IgD-negative memory B cell (primary cell): ENCODE results near the gene SNRNP70. TPM values are rescaled to one million over a fixed set of nuclear protein-coding genes. Genes with fewer than 3 reads are reported as not detected.
"Not testable (repeated sequence)": the region's sequence is repeated elsewhere in the genome, so short reads cannot be mapped to it uniquely, and the experiment has no call there.

Source experiments
- H3K27ac Mint-ChIP-seq, 3 donors: one replicate each; pipeline ENCODE4 v1.8.0; 2020 to 2022; ENCODE audit warnings: mild to moderate bottlenecking in 3 of 3, mixed read lengths in 3 of 3, moderate library complexity in 1 of 3
- H3K27me3 Mint-ChIP-seq: one replicate; pipeline ENCODE4 v1.8.0; 2021; ENCODE audit warnings: mixed read lengths
- H3K36me3 Mint-ChIP-seq: one replicate; pipeline ENCODE4 v1.8.0; 2020; ENCODE audit warnings: mild to moderate bottlenecking, mixed read lengths
- H3K4me1 Mint-ChIP-seq, 3 donors: one replicate each; pipeline ENCODE4 v1.8.0; 2020 to 2022; ENCODE audit warnings: mixed read lengths in 3 of 3, mild to moderate bottlenecking in 1 of 3
- H3K4me3 Mint-ChIP-seq, 4 donors: one replicate each; pipeline ENCODE4 v1.8.0; 2020 to 2022; ENCODE audit warnings: mild to moderate bottlenecking in 4 of 4, mixed read lengths in 4 of 4, moderate library complexity in 3 of 4
- H3K9me3 Mint-ChIP-seq, 3 donors: one replicate each; pipeline ENCODE4 v1.8.0; 2020 to 2021; ENCODE audit warnings: mixed read lengths in 3 of 3, mild to moderate bottlenecking in 1 of 3
- polyA plus RNA-seq: library from polyadenylated mRNA; unstranded; fragments of 300-500 nt; fragmentation: Illumina TruSeq; gene quantifications from one replicate; pipeline ENCODE4 v1.2.3, GENCODE V29; 2021

The SNRNP70 gene
- polyA plus RNA-seq, 1 donor from 2014 or later: 67.0 TPM

GRCh38 chr19:49129238-49129583 lies 44.0 kb downstream of the SNRNP70 start:
- peaks cover 2% of the 10 kb centered on the region for H3K27me3 Mint-ChIP-seq
- peak overlapping the region in 1 of 4 donors; percentile 91 for H3K4me3 Mint-ChIP-seq
- H3K27ac Mint-ChIP-seq: no peak overlapping the region
- H3K9me3 Mint-ChIP-seq: peaks cover 0 to 2% (median 0%) of the 10 kb centered on the region in 3 donors
- H3K4me1 Mint-ChIP-seq: peaks cover 0 to 12% (median 4%) of the 10 kb centered on the region in 3 donors
- no peaks in the 10 kb centered on the region for H3K36me3 Mint-ChIP-seq

- Mint-ChIP-seq H3K36me3 (no peaks in the 10 kb centered on the region), H3K27me3 (peaks cover 7% of the 10 kb centered on the region), H3K27ac (no peak overlapping the region), H3K4me1 (peaks cover 0 to 12% (median 4%) of the 10 kb centered on the region in 3 donors), H3K4me3 (no peak overlapping the region), H3K9me3 (peaks cover 0 to 2% (median 0%) of the 10 kb centered on the region in 3 donors)
Observed at GRCh38 chr19:49130325-49130724, 45.1 kb downstream of the SNRNP70 start.

DNA sequence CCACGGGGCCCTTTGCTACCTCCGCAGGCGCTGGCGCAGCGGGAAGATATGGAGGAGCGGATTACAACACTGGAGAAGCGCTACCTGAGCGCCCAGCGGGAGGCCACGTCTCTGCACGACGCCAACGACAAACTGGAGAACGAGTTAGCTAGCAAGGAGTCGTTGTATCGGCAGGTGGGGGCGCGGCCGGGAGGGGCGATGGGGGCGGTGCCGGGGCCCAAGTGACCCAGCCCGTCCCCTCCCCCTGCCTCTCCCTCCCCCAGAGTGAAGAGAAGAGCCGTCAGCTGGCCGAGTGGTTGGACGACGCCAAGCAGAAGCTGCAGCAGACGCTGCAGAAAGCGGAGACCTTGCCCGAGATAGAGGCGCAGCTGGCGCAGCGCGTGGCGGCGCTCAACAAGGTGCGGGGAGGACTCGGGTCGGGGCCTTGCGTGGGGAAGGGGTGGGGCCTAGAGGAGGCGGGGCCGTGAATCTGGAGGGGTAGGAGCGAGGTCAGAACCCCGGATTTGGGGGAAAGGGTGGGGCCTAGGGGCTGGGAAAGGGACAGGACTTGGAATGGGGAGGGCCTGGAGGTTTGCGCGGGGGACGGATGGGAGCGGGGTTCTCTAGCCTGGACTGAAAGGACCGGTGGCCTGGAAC lies 47.8 kb downstream of the SNRNP70 start:
- H3K4me1 Mint-ChIP-seq: peaks cover 0 to 10% (median 3%) of the 10 kb centered on the region in 3 donors

DNA sequence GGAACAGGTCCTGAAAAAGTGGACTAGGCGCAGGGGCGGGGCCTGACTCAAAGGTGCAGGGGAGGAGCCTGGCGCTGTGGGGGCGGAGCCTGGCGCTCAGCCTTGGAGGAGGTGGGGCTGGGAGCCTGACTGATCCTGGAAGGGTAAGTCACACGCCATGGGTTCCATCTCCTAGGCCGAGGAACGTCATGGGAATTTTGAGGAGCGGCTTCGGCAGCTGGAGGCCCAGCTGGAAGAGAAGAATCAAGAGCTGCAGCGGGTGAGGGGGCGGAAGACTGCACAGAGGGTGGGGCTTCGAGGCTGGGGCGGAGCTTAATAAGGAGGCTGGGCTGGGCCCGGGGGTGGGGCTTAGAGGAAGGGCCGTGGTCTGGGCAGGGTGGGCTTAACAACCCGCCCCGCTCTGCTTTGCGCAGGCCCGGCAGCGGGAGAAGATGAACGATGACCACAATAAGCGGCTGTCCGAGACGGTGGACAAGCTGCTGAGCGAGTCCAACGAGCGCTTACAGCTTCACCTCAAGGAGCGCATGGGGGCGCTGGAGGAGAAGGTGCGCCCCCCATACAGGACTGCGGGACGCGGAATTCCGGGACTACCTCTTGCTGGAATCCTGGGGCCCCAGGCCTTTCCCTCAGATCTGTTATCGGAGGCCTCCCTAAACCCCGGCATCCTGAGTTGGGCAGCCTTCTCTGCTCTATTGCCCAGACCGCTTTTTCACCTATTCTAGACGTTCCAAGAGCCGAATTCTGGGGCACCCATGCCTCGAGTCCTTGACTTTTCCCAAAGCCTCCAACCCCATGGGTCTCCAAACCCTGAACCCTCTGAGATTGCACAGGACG lies 48.6 kb downstream of the SNRNP70 start:
- Mint-ChIP-seq H3K27me3 (peaks cover 12% of the 10 kb centered on the region), H3K4me3 (peak overlapping the region in 3 of 4 donors; percentile 8 to 78 (median 20)), H3K9me3 (peaks cover 0 to 2% (median 0%) of the 10 kb centered on the region in 3 donors), H3K4me1 (peaks cover 0 to 4% (median 1%) of the 10 kb centered on the region in 3 donors), H3K36me3 (peaks cover 1% of the 10 kb centered on the region), H3K27ac (no peak overlapping the region)

More for the DNA sequence above, 47.8 kb downstream of the SNRNP70 start:
- peaks cover 1% of the 10 kb centered on the region for H3K36me3 Mint-ChIP-seq
- H3K27ac Mint-ChIP-seq: peak overlapping the region in 1 of 3 donors; percentile 19
- peaks cover 0 to 2% (median 0%) of the 10 kb centered on the region in 3 donors for H3K9me3 Mint-ChIP-seq
- peaks cover 12% of the 10 kb centered on the region for H3K27me3 Mint-ChIP-seq
- H3K4me3 Mint-ChIP-seq: no peak overlapping the region

DNA sequence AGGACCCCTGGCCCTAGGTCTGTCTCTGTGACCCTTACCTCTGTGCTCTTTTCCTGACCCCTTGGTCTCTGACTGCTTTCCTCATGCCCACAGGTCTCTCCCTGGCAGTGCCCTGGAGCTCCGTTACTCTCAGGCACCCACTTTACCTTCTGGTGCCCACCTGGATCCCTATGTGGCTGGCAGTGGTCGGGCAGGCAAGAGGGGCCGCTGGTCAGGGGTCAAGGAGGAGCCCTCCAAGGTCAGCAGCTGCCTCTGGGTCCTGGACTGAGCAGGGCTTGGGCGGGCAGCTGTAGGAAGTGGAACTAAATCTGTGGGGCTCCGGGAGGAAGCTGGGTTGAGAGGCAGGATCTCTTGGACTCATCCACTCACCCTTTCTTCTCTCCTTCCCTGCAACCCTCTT lies 50.4 kb downstream of the SNRNP70 start:
- H3K36me3 Mint-ChIP-seq: peaks cover 1% of the 10 kb centered on the region
- H3K4me3 Mint-ChIP-seq: no peak overlapping the region
- H3K27me3 Mint-ChIP-seq: peaks cover 12% of the 10 kb centered on the region
- no peaks in the 10 kb centered on the region for H3K9me3 Mint-ChIP-seq
- H3K4me1 Mint-ChIP-seq: peaks cover 0 to 1% (median 0%) of the 10 kb centered on the region in 3 donors
- H3K27ac Mint-ChIP-seq: no peak overlapping the region

DNA sequence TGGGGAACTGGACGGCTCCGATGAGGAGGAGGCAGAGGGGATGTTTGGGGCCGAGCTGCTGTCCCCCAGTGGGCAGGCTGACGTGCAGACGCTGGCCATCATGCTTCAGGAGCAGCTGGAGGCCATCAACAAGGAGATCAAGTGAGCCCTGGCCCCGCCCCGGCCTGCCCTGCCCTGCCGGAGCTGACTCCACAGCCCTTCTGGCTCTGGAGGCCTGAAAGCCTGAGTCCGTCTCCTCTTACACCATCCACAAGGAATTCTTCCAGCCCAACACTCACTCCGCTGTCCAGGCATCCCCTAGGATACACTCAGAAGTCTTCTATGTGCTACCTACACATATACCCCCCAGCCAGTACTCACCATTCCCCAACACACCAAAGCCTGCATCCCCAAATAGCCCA lies 51.5 kb downstream of the SNRNP70 start:
- H3K27ac Mint-ChIP-seq: no peak overlapping the region

GRCh38 chr19:49140951-49141350 lies 55.7 kb downstream of the SNRNP70 start:
- Mint-ChIP-seq H3K9me3 (no peaks in the 10 kb centered on the region), H3K27me3 (peaks cover 21% of the 10 kb centered on the region), H3K36me3 (no peaks in the 10 kb centered on the region), H3K4me1 (peaks cover 8 to 12% (median 11%) of the 10 kb centered on the region in 3 donors), H3K27ac (no peak overlapping the region), H3K4me3 (no peak overlapping the region)

More for the DNA sequence above, 51.5 kb downstream of the SNRNP70 start:
- no peaks in the 10 kb centered on the region for H3K9me3 Mint-ChIP-seq
- peaks cover 12% of the 10 kb centered on the region for H3K27me3 Mint-ChIP-seq
- peaks cover 0 to 4% (median 0%) of the 10 kb centered on the region in 3 donors for H3K4me1 Mint-ChIP-seq
- peaks cover 1% of the 10 kb centered on the region for H3K36me3 Mint-ChIP-seq
- no peak overlapping the region for H3K4me3 Mint-ChIP-seq

DNA sequence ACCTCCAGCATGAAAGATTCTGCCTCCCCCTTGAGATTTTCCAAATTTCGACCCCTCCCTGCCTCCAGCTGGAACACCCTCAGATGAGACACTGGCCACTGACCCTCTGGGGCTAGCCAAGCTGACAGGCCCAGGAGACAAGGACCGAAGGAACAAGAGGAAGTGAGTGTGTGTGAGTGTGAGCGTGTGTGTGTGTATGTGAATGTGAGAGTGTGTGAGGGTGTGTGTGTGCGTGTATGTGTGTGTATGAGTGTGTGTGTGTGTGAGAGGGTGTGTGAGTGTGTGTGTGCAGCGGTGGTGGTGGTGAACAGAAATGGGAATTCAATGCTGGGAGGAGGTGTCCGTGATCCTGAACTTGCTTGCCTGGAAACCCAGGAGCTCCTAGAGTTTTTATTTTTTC lies 56.1 kb downstream of the SNRNP70 start:
- peaks cover 8 to 12% (median 11%) of the 10 kb centered on the region in 3 donors for H3K4me1 Mint-ChIP-seq
- no peak overlapping the region for H3K4me3 Mint-ChIP-seq
- no peak overlapping the region for H3K27ac Mint-ChIP-seq

GRCh38 chr19:49142866-49143335 lies 57.6 kb downstream of the SNRNP70 start:
- Mint-ChIP-seq H3K27ac (peak overlapping the region in 1 of 3 donors; percentile 9), H3K4me1 (peaks cover 8 to 12% (median 11%) of the 10 kb centered on the region in 3 donors), H3K4me3 (peak overlapping the region in 2 of 4 donors; percentile 54 to 87), H3K36me3 (no peaks in the 10 kb centered on the region), H3K27me3 (peaks cover 27% of the 10 kb centered on the region), H3K9me3 (no peaks in the 10 kb centered on the region)

More for the DNA sequence above, 56.1 kb downstream of the SNRNP70 start:
- Mint-ChIP-seq H3K9me3 (no peaks in the 10 kb centered on the region), H3K36me3 (no peaks in the 10 kb centered on the region), H3K27me3 (peaks cover 20% of the 10 kb centered on the region)

GRCh38 chr19:49145573-49146407 lies 60.5 kb downstream of the SNRNP70 start:
- peaks cover 12 to 17% (median 16%) of the 10 kb centered on the region in 3 donors for H3K4me1 Mint-ChIP-seq
- peaks cover 50% of the 10 kb centered on the region for H3K27me3 Mint-ChIP-seq
- H3K4me3 Mint-ChIP-seq: peak overlapping the region in 1 of 4 donors; percentile 9
- peak overlapping the region; percentile 5 to 27 (median 6) for H3K27ac Mint-ChIP-seq
- peaks cover 0 to 3% (median 0%) of the 10 kb centered on the region in 3 donors for H3K9me3 Mint-ChIP-seq
- H3K36me3 Mint-ChIP-seq: no peaks in the 10 kb centered on the region

GRCh38 chr19:49146408-49146770 lies 61.1 kb downstream of the SNRNP70 start:
- H3K36me3 Mint-ChIP-seq, H3K9me3 Mint-ChIP-seq: not testable (repeated sequence)
- peak overlapping the region in 1 of 4 donors; percentile 67 for H3K4me3 Mint-ChIP-seq
- H3K27me3 Mint-ChIP-seq: peaks cover 54% of the 10 kb centered on the region
- peaks cover 13 to 22% (median 18%) of the 10 kb centered on the region in 3 donors for H3K4me1 Mint-ChIP-seq
- H3K27ac Mint-ChIP-seq: peak overlapping the region in 1 of 3 donors; percentile 41

- Mint-ChIP-seq H3K27me3 (peaks cover 55% of the 10 kb centered on the region), H3K4me3 (peak overlapping the region in 3 of 4 donors; percentile 30 to 74 (median 67)), H3K36me3 (no peaks in the 10 kb centered on the region), H3K4me1 (peaks cover 8 to 19% (median 14%) of the 10 kb centered on the region in 3 donors), H3K9me3 (peaks cover 0 to 5% (median 0%) of the 10 kb centered on the region in 3 donors), H3K27ac (peak overlapping the region in 1 of 3 donors; percentile 73)
Observed at GRCh38 chr19:49148044-49148682, 62.9 kb downstream of the SNRNP70 start.

DNA sequence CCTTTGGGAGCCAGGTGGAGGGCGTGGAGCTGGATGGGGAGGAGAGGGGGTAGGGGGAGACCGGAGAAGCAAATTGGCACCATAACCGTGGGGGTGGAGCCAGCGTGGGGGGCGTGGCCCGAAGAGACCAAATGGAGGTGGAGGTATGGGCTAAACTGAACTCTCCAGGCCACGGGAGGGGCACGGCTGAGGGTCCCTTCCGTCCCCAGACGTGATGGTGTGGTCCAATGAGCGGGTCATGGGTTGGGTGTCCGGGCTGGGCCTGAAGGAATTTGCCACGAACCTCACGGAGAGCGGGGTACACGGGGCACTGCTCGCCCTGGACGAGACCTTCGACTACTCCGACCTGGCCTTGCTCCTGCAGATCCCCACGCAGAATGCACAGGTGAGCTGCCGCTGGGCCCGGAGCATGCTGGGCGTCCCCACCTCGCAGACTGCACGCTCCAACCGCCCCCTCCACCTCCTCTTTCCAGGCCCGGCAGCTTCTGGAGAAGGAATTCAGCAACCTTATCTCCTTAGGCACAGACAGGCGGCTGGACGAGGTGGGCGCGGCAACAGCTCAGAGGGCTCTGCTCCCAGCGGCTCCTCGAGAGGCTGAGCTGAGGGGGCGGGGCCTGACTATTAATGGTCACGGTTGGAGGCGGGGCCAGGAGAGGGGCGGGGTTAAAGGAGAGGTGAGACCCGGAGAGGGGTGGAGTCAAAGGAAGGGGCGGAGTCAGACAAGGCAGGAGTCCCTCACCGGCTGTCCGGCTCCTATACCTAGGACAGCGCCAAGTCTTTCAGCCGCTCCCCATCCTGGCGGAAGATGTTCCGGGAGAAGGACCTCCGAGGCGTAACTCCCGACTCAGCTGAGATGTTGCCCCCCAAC lies 63.8 kb downstream of the SNRNP70 start:
- Mint-ChIP-seq H3K27me3 (peaks cover 51% of the 10 kb centered on the region), H3K4me3 (peak overlapping the region; percentile 67 to 88 (median 80)), H3K9me3 (peaks cover 2 to 8% (median 5%) of the 10 kb centered on the region in 3 donors), H3K36me3 (no peaks in the 10 kb centered on the region), H3K27ac (peak overlapping the region in 2 of 3 donors; percentile 73 to 86), H3K4me1 (peaks cover 8 to 19% (median 14%) of the 10 kb centered on the region in 3 donors)
